Heart left ventricle (tissue), 13 donors: ENCODE measurements around the gene CELF5.
"Not testable (repeated sequence)": the region's sequence is repeated elsewhere in the genome, so short reads cannot be mapped to it uniquely, and the experiment has no call there.

ENCODE experiments used
- CTCF ChIP-seq, 12 donors: fragments of 200-600 bp; sonication (generic) in 4 of 12; IDR thresholded peaks; one replicate each; pipeline versions ENCODE4 v1.5.0 to v1.8.0; 2018 to 2022; ENCODE audit warnings: antibody characterized with exemption in 12 of 12, mild to moderate bottlenecking in 5 of 12
- POLR2A ChIP-seq, 2 donors: fragments of 450-650 bp; IDR thresholded peaks; one replicate each; pipeline ENCODE4 v1.6.1; 2017; ENCODE audit warnings: antibody characterized with exemption in 2 of 2, mild to moderate bottlenecking in 2 of 2, moderate library complexity in 2 of 2
- donor health status: ischemic (EF 13 %, LVEDD 7.1; RV severe dilation, severe dysfunction).
- donor health status: DM: no; HTN: yes; CAD: no.
- donor health status: DM: no; HTN: no; CAD: no.
- donor health status: ischemic (EF 25% LVEDD 6.9; RV normal size, moderate dysfunction).
- donor health status: ischemic (EF 25% LVEDD 5.7; RV mildly dilated, moderate dysfunction).
- donor health status: ischemic (EF 35%, LVEDD 5.7; RV mildly dilated, moderate dysfunction).
- donor health status: nonischemic (EF 11% LVEDD 7.7; RV severe dilation, severe dysfunction).
- donor health status: DM: yes; HTN: yes; CAD: no.
- donor health status: PGD.
- donor health status: ischemic (EF 29% LVEDD 5.4; RV normal size, mild dysfunction).
- donor health status: nonischemic (EF 23%, LVEDD 6.1; RV moderate dilation, normal function).

GRCh38 chr19:3191806-3192104, 32.7 kb upstream of the CELF5 start:
- not testable (repeated sequence) for TF ChIP-seq CTCF, POLR2A (IDR thresholded peaks at IDR 0.05)
